Kidney glomerular epithelial cell (primary cell): ENCODE measurements around the gene ABCC1.
A peak's percentile ranks its signal among the peaks of the same experiment; 100 is the strongest.
"Not testable (repeated sequence)": the region's sequence is repeated elsewhere in the genome, so short reads cannot be mapped to it uniquely, and the experiment has no call there.

Experiments used
- DNase-seq: peaks from one replicate; lab custom pipeline; 2025; lab: John Stamatoyannopoulos, UW

ABCC1 gene

GRCh38 chr16:15946257-15947044 lies 3.0 kb upstream of the ABCC1 start:
- peak; percentile 34 for DNase-seq

DNA sequence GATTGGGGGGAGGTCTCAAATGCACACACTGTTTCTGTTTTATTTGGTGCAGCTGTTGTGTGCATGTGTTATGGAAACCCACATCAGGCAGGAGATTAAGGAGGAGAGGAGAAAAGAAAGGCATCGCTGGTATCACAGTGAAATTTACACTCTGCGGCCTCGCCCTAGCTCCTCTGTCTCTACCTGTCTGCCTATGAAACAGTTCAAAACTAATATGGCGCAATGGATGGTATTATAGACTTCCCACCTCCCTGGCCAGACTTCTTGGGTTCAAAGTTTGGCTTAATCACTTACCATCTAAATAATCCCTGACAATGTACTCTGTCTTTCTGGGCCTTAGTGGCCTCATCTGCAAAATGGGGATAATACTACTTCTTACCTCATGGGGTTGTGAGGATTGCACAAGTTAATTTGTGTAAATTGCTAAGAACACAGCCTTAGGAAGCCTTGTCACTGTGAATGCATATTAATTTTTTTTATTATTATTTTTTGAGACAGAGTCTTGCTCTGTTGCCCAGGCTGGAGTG lies 1.4 kb upstream of the ABCC1 start:
- no peak for DNase-seq

DNA sequence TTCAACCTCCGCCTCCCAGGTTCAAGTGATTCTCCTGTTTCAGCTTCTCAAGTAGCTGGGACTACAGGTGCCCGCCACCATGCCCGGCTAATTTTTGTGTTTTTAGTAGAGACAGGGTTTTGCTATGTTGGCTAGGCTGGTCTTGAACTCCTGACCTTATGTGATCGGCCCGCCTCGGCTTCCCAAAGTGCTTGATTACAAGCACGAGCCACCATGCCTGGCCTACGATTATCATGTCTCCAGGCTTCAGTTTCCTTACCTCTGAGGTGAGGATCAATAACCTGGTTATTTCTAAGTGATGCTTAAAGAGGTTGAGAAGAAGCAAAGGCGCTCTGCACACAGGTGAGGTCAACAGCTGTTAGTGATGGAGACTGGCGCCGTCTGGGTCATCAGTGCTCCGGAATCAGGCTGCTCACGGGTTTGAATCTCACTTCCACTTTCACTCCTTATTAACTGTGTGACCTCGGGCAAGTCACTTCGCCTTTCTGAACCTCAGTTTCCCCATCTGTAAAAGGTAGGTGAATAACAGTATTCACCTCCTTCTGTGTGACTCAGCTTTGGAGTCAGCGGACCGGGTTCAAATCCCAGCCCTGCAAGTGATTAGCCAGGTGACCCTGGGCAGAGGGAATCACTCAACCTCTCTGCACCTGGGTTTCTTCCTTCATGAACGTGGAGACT lies 745 bp upstream of the ABCC1 start:
- DNase-seq: peak; percentile 57

GRCh38 chr16:15950161-15950854 lies 892 bp downstream of the ABCC1 start:
- peak; percentile 40 for DNase-seq

- DNase-seq: no peak
Measured at GRCh38 chr16:15950869-15951268, 1.5 kb downstream of the ABCC1 start.

- no peak for DNase-seq
Measured at GRCh38 chr16:15951852-15952251, 2.4 kb downstream of the ABCC1 start.

GRCh38 chr16:15952265-15952711 lies 2.9 kb downstream of the ABCC1 start:
- no peak for DNase-seq

- DNase-seq: no peak
Measured at GRCh38 chr16:15953477-15953876, 4.1 kb downstream of the ABCC1 start.

DNA sequence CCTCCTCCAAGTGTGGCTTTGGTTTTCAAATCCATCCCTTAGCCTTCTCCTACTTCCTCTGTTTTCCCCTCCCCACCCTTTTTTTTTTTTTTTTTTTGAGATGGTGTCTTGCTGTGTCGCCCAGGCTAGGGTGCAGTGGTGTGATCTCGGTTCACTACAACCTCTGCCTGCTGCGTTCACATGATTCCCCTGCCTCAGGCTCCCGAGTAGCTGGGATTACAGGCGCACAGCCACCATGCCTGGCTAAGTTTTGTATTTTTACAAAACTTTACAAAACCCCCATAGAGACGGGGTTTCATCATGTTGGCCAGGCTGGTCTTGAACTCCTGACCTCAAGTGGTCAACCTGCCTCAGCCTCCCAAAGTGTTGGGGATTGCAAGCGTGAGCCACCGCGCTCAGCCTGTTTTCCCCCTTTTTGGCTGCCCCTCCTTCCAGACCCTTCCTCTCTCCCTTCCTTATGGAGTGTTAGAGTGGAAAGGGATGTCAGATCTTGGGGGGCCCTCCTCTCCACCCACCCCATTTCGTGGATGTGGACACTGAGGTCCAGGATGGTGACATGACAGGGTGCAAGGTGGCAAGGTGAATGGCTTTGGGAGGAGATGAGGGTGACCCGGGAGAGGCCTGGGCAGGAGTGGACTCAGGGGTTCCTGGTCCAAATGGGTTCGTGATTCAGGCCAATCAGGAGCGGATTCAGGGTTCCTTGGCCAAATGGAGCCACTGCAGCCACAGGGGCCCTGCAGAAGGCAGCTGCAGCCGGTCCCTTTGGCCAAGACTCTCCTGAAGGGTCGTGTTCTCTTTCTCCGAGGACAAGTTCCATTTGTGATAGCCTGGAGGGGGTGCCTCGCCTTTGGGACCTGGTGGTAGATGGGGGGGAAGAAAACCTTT lies 4.8 kb downstream of the ABCC1 start:
- DNase-seq: no peak

DNA sequence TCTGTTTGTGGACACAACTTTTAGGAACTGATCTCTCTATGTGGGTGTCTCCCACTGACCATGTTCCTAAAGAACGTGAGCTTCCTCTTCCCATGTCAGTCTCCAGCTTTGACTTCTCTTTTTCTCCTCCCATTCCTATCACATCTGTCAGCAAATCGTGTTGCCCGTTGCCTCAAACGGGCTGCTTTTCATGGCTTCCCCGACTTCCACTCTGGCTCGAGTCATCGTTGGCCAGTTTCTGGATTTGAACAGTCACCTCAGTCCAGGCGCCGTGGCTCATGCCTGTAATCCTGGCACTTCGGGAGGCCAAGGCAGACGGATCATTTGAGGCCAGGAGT lies 5.4 kb downstream of the ABCC1 start:
- no peak for DNase-seq

DNA sequence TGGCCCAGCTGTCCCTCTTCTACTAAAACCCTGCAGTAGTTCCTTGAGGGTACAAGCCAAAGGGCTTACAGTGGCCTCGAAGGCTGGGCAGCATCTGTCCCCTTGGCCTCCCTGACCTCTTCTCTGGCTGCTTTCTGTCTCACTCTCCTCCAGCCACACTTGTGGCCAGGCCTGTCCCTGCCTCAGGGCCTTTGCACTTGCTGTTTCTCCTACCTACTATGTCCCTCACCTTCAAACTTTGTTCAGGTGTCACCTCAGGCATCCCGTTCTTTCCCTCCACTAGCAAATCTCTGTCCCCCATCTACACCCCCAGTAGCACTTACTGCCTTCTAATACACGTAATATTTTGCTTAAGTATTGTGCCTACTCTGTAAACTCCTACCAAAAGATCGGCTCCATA lies 6.0 kb downstream of the ABCC1 start:
- DNase-seq: no peak

GRCh38 chr16:15956106-15956505 lies 6.7 kb downstream of the ABCC1 start:
- DNase-seq: not testable (repeated sequence)

GRCh38 chr16:15958703-15959348 lies 9.4 kb downstream of the ABCC1 start:
- peak; percentile 19 for DNase-seq

DNA sequence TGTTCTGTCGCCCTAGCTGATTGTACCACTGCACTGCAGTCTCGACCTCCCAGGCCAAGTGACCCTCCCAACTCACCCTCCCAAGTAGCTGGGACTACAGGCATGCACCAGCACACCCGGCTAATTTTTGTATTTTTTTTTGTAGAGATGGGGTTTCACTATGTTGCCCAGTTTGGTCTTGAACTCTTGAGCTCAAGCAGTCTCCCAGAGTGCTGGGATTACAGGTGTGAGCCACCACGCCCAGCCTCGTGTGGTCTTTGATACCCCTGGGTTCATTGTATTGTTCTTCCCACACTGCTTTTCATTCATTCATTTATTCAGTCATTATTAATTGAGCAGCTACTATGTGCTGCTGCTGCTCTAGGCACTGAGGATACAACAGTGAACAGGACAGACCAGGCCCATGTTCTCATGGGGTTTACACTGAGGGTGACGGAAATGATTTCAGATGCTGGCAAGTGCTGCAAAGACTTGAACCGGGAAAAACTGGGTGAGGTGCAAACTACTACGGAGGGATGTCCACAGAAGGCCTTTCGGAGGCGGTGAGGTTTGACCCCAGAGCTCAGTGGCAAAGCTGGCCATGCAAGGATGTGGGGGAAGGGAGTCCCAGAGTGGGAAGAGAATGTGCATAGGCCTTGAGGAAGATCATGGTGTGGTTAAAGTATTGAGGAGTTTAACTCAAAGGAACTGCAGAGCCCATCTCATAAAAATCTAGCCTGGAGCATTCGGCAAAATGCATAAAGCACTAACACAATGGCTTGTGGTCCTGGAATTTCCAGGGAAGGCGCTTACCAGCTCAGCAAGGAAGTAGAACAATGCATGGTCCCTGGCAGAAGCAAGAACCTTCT lies 10.9 kb downstream of the ABCC1 start:
- DNase-seq: no peak

- no peak for DNase-seq
Measured at GRCh38 chr16:15961060-15961511, 11.7 kb downstream of the ABCC1 start.

DNA sequence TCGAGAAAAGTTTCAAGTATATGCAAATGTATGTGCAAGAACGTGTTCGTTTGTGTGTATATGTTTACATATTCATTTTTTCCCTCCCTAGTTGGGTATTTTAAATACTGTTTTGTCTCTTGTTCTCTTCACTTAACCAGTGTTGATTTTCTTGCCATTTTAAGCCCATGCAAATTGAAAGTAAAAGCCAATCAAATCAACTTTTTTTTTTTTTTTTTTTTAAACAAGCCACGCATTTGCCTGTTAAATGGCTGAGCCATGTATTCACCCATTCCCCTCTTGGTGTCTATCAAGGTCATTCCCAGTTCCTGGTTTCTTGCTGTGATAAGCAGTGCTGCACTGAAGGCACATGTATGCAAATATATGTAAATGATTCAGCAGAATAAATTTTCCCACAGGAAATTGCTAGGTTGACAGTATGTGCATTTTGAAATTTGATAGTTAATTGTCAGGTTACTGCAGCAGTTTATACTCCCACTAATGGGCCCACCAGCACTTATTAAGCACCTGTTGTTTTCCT lies 12.2 kb downstream of the ABCC1 start:
- no peak for DNase-seq

GRCh38 chr16:15963307-15963910 lies 14.0 kb downstream of the ABCC1 start:
- DNase-seq: no peak

- DNase-seq: no peak
Measured at GRCh38 chr16:15966420-15966819, 17.0 kb downstream of the ABCC1 start.

- DNase-seq: peak; percentile 54
Measured at GRCh38 chr16:15966836-15967546, 17.6 kb downstream of the ABCC1 start.
